Heart right ventricle (tissue), 16 donors: ENCODE data around the gene RGS6. TPM values are rescaled to one million over a fixed set of nuclear protein-coding genes. Genes with fewer than 3 reads are reported as not detected.

Experiments
- ATAC-seq, 8 donors: fragments of 200-7000 bp; cut with Tn5 transposase; one replicate each; pipeline ENCODE4 v1.9.1; 2020; ENCODE audit warnings: mild to moderate bottlenecking in 8 of 8, moderate library complexity in 8 of 8, moderate number of reproducible peaks in 1 of 8
- DNase-seq, 2 donors: peaks; one replicate each; pipeline ENCODE4 v3.0.0-alpha.2; 2020
- H3K27ac ChIP-seq, 10 donors: fragments of 200-600 bp; sonication (generic) in 2 of 10; one replicate each; pipeline versions ENCODE4 v1.5.0 to v1.8.0; 2020 to 2022; ENCODE audit warnings: mild to moderate bottlenecking in 3 of 10
- H3K27me3 ChIP-seq, 7 donors: fragments of 200-600 bp; one replicate each; pipeline ENCODE4 v1.8.0; 2021 to 2022; ENCODE audit warnings: mild to moderate bottlenecking in 2 of 7
- H3K36me3 ChIP-seq, 9 donors: fragments of 200-600 bp; sonication (generic) in 1 of 9; one replicate each; pipeline versions ENCODE4 v1.5.0 to v1.8.0; 2020 to 2022; ENCODE audit warnings: mild to moderate bottlenecking in 2 of 9
- H3K4me1 ChIP-seq, 9 donors: fragments of 200-600 bp; sonication (generic) in 1 of 9; one replicate each; pipeline versions ENCODE4 v1.5.0 to v1.8.0; 2020 to 2022; ENCODE audit warnings: mild to moderate bottlenecking in 4 of 9
- H3K4me3 ChIP-seq, 10 donors: fragments of 200-600 bp; sonication (generic) in 2 of 10; one replicate each; pipeline versions ENCODE4 v1.5.0 to v1.8.0; 2020 to 2022; ENCODE audit warnings: mild to moderate bottlenecking in 7 of 10, moderate library complexity in 2 of 10
- H3K9me3 ChIP-seq, 11 donors: fragments of 200-600 bp in 10 of 11; sonication (generic) in 2 of 11; one replicate each; pipeline versions ENCODE4 v1.5.0 to v1.8.0; 2013 to 2022; ENCODE audit warnings: mild to moderate bottlenecking in 2 of 11, control low read depth in 1 of 11, moderate library complexity in 1 of 11
- CTCF ChIP-seq, 9 donors: fragments of 200-600 bp; sonication (generic) in 2 of 9; IDR thresholded peaks; one replicate each; pipeline versions ENCODE4 v1.5.0 to v1.8.0; 2021 to 2022; ENCODE audit warnings: antibody characterized with exemption in 9 of 9, mild to moderate bottlenecking in 5 of 9, moderate library complexity in 1 of 9
- WGBS, 2 donors: extraction: QIAGEN DNeasy Blood & Tissue Kit; methylation state at CpG; one replicate each; pipeline ENCODE4 v1.1.7; 2013; ENCODE audit warnings: inconsistent platforms in 1 of 2; 5-methylcytosine and 5-hydroxymethylcytosine counted together
- intact Hi-C, 10 donors: fragments of 100-400 bp; cut with DNase I; formaldehyde crosslinking; loops; one replicate each; pipeline versions ENCODE4 v1.11.1 to v1.14.2; 2022
- polyA plus RNA-seq, 2 donors: library from polyadenylated mRNA; stranded (reverse); fragments of 200-250 nt; gene quantifications; one replicate each; pipeline ENCODE4 v1.2.3, GENCODE V29; 2013
- total RNA-seq, 10 donors: library from RNA; stranded (reverse); fragmentation: NEBNext Ultra II Directional in 3 of 10; extraction: Animal tissue kit (Norgen Biotek cat#: 25700) in 3 of 10; gene quantifications; one replicate each; pipeline versions ENCODE4 v1.2.1 to v1.2.4, GENCODE V29; 2021 to 2023
- donor health status: Arrhythmogenic right ventricular cardiomyopathy.
- donor health status: ischemic (EF 13 %, LVEDD 7.1; RV severe dilation, severe dysfunction).
- donor health status: healthy with polysubstance abuse.
- donor health status: DM: no; HTN: yes; CAD: no.
- donor health status: DM: no; HTN: no; CAD: no.
- donor health status: ischemic (EF 25% LVEDD 6.9; RV normal size, moderate dysfunction).
- donor health status: ischemic (EF 25% LVEDD 5.7; RV mildly dilated, moderate dysfunction).
- donor health status: healthy.
- donor health status: DM: yes; HTN: yes; CAD: no.
- donor health status: Ischemic cardiomyopathy.
- donor health status: ischemic (EF 35%, LVEDD 5.7; RV mildly dilated, moderate dysfunction).
- donor health status: nonischemic (EF 11% LVEDD 7.7; RV severe dilation, severe dysfunction).
- donor health status: DM: yes; HTN: yes; CAD: no.
- donor health status: PGD.
- donor health status: ischemic (EF 29% LVEDD 5.4; RV normal size, mild dysfunction).
- donor health status: nonischemic (EF 23%, LVEDD 6.1; RV moderate dilation, normal function).

The RGS6 gene
- total and polyA plus RNA-seq, 12 donors: 1.2 to 31.9 (median 19.0) TPM

- Histone ChIP-seq H3K27me3 (no peaks in the 10 kb centered on the region), H3K36me3 (no peaks in the 10 kb centered on the region), H3K4me1 (peaks cover 0 to 9% (median 6%) of the 10 kb centered on the region in 9 donors), H3K4me3 (no peak overlapping the region), H3K27ac (no peak overlapping the region), H3K9me3 (peaks cover 0 to 5% (median 0%) of the 10 kb centered on the region in 11 donors)
- no peak for TF ChIP-seq CTCF (IDR thresholded peaks at IDR 0.05)
- WGBS, 2 donors: 87 to 90% methylated on average over 5 of the region's 5 CpGs
- ATAC-seq (no peak), DNase-seq (no peak)
- intact Hi-C loops: loop anchor here in 1 of 10 donors (10.0 kb wide), 1 partner anchor 80 kb away; the partner anchor contains the start of gene RGS6
Measured at GRCh38 chr14:72014486-72014885, 82.3 kb downstream of the RGS6 start.

- H3K27ac ChIP-seq: no peak overlapping the region
- H3K9me3 ChIP-seq: peaks cover 0 to 5% (median 0%) of the 10 kb centered on the region in 11 donors
- intact Hi-C loops: loop anchor here in 1 of 10 donors (10.0 kb wide), 1 partner anchor 82 kb away; the partner anchor contains the start of gene RGS6
- no peak for ATAC-seq
- TF ChIP-seq CTCF (IDR thresholded peaks at IDR 0.05): no peak
- no peak for DNase-seq
- H3K4me3 ChIP-seq: no peak overlapping the region
- no peaks in the 10 kb centered on the region for H3K36me3 ChIP-seq
- H3K4me1 ChIP-seq: peaks cover 0 to 9% (median 0%) of the 10 kb centered on the region in 9 donors
- no peaks in the 10 kb centered on the region for H3K27me3 ChIP-seq
Measured at GRCh38 chr14:72017290-72017689, 85.1 kb downstream of the RGS6 start.

- no peak overlapping the region for H3K4me3 ChIP-seq
- 53 to 58% methylated on average over 7 of the region's 7 CpGs for WGBS, 2 donors
- H3K9me3 ChIP-seq: no peaks in the 10 kb centered on the region
- H3K27ac ChIP-seq: peak overlapping the region in 1 of 10 donors; percentile 37
- H3K4me1 ChIP-seq: peaks cover 0 to 35% (median 16%) of the 10 kb centered on the region in 9 donors
- H3K27me3 ChIP-seq: no peaks in the 10 kb centered on the region
- ATAC-seq (peak in 1 of 8 donors; percentile 34), DNase-seq (no peak)
- intact Hi-C loops: loop anchor here in 9 of 10 donors (2.0 to 10.0 kb wide), 6 partner anchors 89 to 401 kb away; partner anchors contain the start of gene RGS6 (in 1 of the 9)
- TF ChIP-seq CTCF (IDR thresholded peaks at IDR 0.05): no peak
- no peaks in the 10 kb centered on the region for H3K36me3 ChIP-seq
Measured at GRCh38 chr14:72023128-72024042, 91.2 kb downstream of the RGS6 start.

- intact Hi-C loops: loop anchor here in 9 of 10 donors (2.0 to 10.0 kb wide), 6 partner anchors 89 to 401 kb away; partner anchors contain the start of gene RGS6 (in 1 of the 9)
- DNase-seq (peak in 1 of 2 donors; percentile 14), ATAC-seq (peak in 7 of 8 donors; percentile 25 to 72 (median 57))
- peak overlapping the region in 3 of 10 donors; percentile 7 to 37 (median 9) for H3K27ac ChIP-seq
- no peaks in the 10 kb centered on the region for H3K27me3 ChIP-seq
- H3K4me3 ChIP-seq: no peak overlapping the region
- H3K9me3 ChIP-seq: no peaks in the 10 kb centered on the region
- 37 to 44% methylated on average over 6 of the region's 6 CpGs for WGBS, 2 donors
- H3K4me1 ChIP-seq: peaks cover 0 to 32% (median 16%) of the 10 kb centered on the region in 9 donors
- no peaks in the 10 kb centered on the region for H3K36me3 ChIP-seq
- TF ChIP-seq CTCF (IDR thresholded peaks at IDR 0.05): peak; percentile 34 to 72 (median 60)
Measured at GRCh38 chr14:72024043-72024407, 91.8 kb downstream of the RGS6 start.
